ENCODE results near the gene SPATA12. TPM values are rescaled to one million over a fixed set of nuclear protein-coding genes. Genes with fewer than 3 reads are reported as not detected.

Gene SPATA12
- total and polyA plus RNA-seq, 2 donors (not counting 3 experiments of a cell fraction or from before 2014, with no cell fraction given) = 0.18 TPM; not detected in 1

GRCh38 chr3:57031631-57032541 lies 28.6 kb upstream of the SPATA12 start:
- peaks cover 0 to 1% of the 10 kb centered on the region in 2 experiments for H3K27me3 ChIP-seq (ENCODE audit: control insufficient read depth in 2 of 2, insufficient read depth in 2 of 2, low read length in 2 of 2)
- H3K27ac ChIP-seq (ENCODE audit: insufficient read depth, low read depth, low read length) = no peak overlapping the region
- H3K4me2 ChIP-seq (ENCODE audit: insufficient read depth, low read length) = no peak overlapping the region
- ChIA-PET POLR2A (no interaction called here), CTCF (no interaction called here)
- TF ChIP-seq MYC (IDR thresholded peaks at IDR 0.05; ENCODE audit: low read depth, low read length) (no peak), EZH2 (IDR thresholded peaks at IDR 0.05; ENCODE audit: borderline replicate concordance, low read depth, low read length, severe bottlenecking) (no peak), POLR2AphosphoS5 (IDR thresholded peaks at IDR 0.05; ENCODE audit: insufficient read depth, low read depth, low read length) (no peak), JUN (IDR thresholded peaks at IDR 0.05; ENCODE audit: borderline replicate concordance, insufficient read depth, insufficient read length, low read depth) (no peak), POLR2A (IDR thresholded peaks at IDR 0.05; ENCODE audit: low read depth, low read length) (no peak), FOS (IDR thresholded peaks at IDR 0.05; ENCODE audit: borderline replicate concordance, insufficient read depth, low read length) (no peak), GATA2 (IDR thresholded peaks at IDR 0.05; ENCODE audit: insufficient read depth, insufficient read length, low read depth, low read length) (no peak)
- TF ChIP-seq, protein P1, sequence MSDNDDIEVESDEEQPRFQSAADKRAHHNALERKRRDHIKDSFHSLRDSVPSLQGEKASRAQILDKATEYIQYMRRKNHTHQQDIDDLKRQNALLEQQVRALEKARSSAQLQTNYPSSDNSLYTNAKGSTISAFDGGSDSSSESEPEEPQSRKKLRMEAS (IDR thresholded peaks at IDR 0.05; ENCODE audit: insufficient read depth, insufficient read length) = no peak
- TF ChIP-seq, protein P2, sequence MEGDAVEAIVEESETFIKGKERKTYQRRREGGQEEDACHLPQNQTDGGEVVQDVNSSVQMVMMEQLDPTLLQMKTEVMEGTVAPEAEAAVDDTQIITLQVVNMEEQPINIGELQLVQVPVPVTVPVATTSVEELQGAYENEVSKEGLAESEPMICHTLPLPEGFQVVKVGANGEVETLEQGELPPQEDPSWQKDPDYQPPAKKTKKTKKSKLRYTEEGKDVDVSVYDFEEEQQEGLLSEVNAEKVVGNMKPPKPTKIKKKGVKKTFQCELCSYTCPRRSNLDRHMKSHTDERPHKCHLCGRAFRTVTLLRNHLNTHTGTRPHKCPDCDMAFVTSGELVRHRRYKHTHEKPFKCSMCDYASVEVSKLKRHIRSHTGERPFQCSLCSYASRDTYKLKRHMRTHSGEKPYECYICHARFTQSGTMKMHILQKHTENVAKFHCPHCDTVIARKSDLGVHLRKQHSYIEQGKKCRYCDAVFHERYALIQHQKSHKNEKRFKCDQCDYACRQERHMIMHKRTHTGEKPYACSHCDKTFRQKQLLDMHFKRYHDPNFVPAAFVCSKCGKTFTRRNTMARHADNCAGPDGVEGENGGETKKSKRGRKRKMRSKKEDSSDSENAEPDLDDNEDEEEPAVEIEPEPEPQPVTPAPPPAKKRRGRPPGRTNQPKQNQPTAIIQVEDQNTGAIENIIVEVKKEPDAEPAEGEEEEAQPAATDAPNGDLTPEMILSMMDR (IDR thresholded peaks at IDR 0.05; ENCODE audit: extremely low read depth in 1 of 2, insufficient read depth in 1 of 2, low read depth in 1 of 2, low read length in 2 of 2) = no peak
- DNase-seq (ENCODE audit: low read depth, low spot score) (no peak), FAIRE-seq (no peak)
- no peaks in the 10 kb centered on the region for H4K20me1 ChIP-seq (replicated peaks; ENCODE audit: control insufficient read depth, extremely low read depth, insufficient read depth, low read length)
- dilution Hi-C loops (cut with MboI; ENCODE audit: extremely low pct_ligation_motif_present, low sequenced_read_pairs) (no loop called here), intact Hi-C loops (cut with micrococcal nuclease) (no loop called here)
- H3K9ac ChIP-seq (replicated peaks; ENCODE audit: extremely low read depth, insufficient read depth, low read length) = no peak overlapping the region
- H3K4me1 ChIP-seq (ENCODE audit: control insufficient read depth, extremely low read depth, insufficient read depth, low read length) = no peaks in the 10 kb centered on the region
- H3K36me3 ChIP-seq (ENCODE audit: control insufficient read depth in 2 of 2, extremely low read depth in 1 of 2, insufficient read depth in 2 of 2, low read length in 2 of 2) = no peaks in the 10 kb centered on the region
- BruUV-seq (replicated peaks) = no TSS peak
- H3K4me3 ChIP-seq (replicated peaks in 1 of 3; ENCODE audit: insufficient read depth in 1 of 3, low read depth in 1 of 3, low read length in 3 of 3) = no peak overlapping the region
- H2AFZ ChIP-seq (ENCODE audit: low read depth, low read length) = no peak overlapping the region
- H3K79me2 ChIP-seq (ENCODE audit: control insufficient read depth, insufficient read depth, low read length) = no peaks in the 10 kb centered on the region
- H3K9me1 ChIP-seq (replicated peaks; ENCODE audit: control insufficient read depth, extremely low read depth, insufficient read depth, low read length) = no peaks in the 10 kb centered on the region
- no peaks in the 10 kb centered on the region for H3K9me3 ChIP-seq (replicated peaks; ENCODE audit: control insufficient read depth, insufficient read depth, low read length)

Data from endothelial cell of umbilical vein (primary cell).